ENCODE measurements around the gene KCTD15. TPM values are rescaled to one million over a fixed set of nuclear protein-coding genes. Genes with fewer than 3 reads are reported as not detected.

KCTD15 gene
- total and polyA plus RNA-seq, 10 of the 15 experiments (the other 5 are each of a cell fraction or from before 2014, with no cell fraction given), result not detected

DNA sequence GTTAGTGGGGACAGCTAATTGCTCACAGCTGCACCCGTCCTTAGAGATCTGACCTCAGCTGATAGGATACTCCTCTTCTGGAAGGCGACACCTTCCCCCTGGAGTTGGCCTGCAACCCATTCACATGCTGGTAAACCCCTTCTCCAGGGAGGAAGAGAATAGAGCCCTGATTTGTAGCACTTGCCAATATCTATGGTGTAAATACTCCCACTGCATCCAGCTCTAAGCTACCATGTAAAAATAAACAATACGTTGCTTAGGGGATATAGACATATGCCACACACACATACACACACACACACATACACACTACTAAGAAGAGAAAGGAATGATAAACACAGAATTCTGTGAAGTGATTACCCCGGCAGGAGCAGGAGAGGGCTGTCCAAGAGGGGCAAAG, 49.4 kb upstream of the KCTD15 start:
- ChIA-PET CTCF (interaction anchor here (0.8 kb wide), 1 partner anchor 30 kb away, joined by 6 read pairs; no protein-coding TSS in a partner anchor), RAD21 (ENCODE audit: unreplicated experiment) (no interaction called here), POLR2A (no interaction called here), SMC1A (ENCODE audit: uncharacterized antibody, unreplicated experiment) (interaction anchor here (1.2 kb wide), 1 partner anchor 10 kb away, joined by 3 read pairs; no protein-coding TSS in a partner anchor)
- in situ Hi-C loops (cut with MboI) (no loop called here), intact Hi-C loops (cut with micrococcal nuclease; ENCODE audit: unreplicated experiment) (no loop called here)
- ATAC-seq, result no peak
- WGBS (ENCODE audit: insufficient coverage, insufficient replicate concordance, low lambda C conversion rate, missing lambda C conversion rate), result 10% methylated on average over 4 of the region's 4 CpGs
- Histone ChIP-seq H3K79me2 (ENCODE audit: control insufficient read depth, insufficient read depth, low read length) (no peaks in the 10 kb centered on the region), H4K20me1 (ENCODE audit: control insufficient read depth, insufficient read depth) (no peaks in the 10 kb centered on the region), H3K9me3 (replicated peaks; ENCODE audit: control insufficient read depth, insufficient read depth, low read length) (no peaks in the 10 kb centered on the region), H3K4me1 (ENCODE audit: control insufficient read depth, insufficient read depth, low read length) (no peaks in the 10 kb centered on the region), H3K4me2 (ENCODE audit: control insufficient read depth, insufficient read depth) (no peak overlapping the region), H3K27ac (ENCODE audit: control insufficient read depth, insufficient read depth) (no peak overlapping the region), H3K27me3 (replicated peaks in 1 of 2; ENCODE audit: control insufficient read depth in 2 of 2, insufficient read depth in 2 of 2, low read length in 1 of 2) (no peaks in the 10 kb centered on the region), H3K9ac (ENCODE audit: control insufficient read depth, insufficient read depth, low read length) (no peak overlapping the region), H3K4me3 (no peak overlapping the region), H3K36me3 (ENCODE audit: control insufficient read depth in 2 of 2, insufficient read depth in 2 of 2, low read length in 1 of 2) (no peaks in the 10 kb centered on the region), H2AFZ (ENCODE audit: control insufficient read depth, low read depth, low read length) (no peak overlapping the region)
- FAIRE-seq, result no peak
- no TSS peak for BruUV-seq (replicated peaks)
- no peak for DNase-seq (ENCODE audit: low read depth, low spot score)
- no peak for TF ChIP-seq MXI1 (IDR thresholded peaks at IDR 0.05; ENCODE audit: low read depth, low read length)
- TF ChIP-seq, protein P1, sequence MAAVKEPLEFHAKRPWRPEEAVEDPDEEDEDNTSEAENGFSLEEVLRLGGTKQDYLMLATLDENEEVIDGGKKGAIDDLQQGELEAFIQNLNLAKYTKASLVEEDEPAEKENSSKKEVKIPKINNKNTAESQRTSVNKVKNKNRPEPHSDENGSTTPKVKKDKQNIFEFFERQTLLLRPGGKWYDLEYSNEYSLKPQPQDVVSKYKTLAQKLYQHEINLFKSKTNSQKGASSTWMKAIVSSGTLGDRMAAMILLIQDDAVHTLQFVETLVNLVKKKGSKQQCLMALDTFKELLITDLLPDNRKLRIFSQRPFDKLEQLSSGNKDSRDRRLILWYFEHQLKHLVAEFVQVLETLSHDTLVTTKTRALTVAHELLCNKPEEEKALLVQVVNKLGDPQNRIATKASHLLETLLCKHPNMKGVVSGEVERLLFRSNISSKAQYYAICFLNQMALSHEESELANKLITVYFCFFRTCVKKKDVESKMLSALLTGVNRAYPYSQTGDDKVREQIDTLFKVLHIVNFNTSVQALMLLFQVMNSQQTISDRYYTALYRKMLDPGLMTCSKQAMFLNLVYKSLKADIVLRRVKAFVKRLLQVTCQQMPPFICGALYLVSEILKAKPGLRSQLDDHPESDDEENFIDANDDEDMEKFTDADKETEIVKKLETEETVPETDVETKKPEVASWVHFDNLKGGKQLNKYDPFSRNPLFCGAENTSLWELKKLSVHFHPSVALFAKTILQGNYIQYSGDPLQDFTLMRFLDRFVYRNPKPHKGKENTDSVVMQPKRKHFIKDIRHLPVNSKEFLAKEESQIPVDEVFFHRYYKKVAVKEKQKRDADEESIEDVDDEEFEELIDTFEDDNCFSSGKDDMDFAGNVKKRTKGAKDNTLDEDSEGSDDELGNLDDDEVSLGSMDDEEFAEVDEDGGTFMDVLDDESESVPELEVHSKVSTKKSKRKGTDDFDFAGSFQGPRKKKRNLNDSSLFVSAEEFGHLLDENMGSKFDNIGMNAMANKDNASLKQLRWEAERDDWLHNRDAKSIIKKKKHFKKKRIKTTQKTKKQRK (IDR thresholded peaks at IDR 0.05; ENCODE audit: low read depth, low read length), result no peak
- no peak for TF ChIP-seq SUPT20H (IDR thresholded peaks at IDR 0.05; ENCODE audit: borderline replicate concordance, control insufficient read depth, low read depth, low read length)
- TF ChIP-seq, protein P2, sequence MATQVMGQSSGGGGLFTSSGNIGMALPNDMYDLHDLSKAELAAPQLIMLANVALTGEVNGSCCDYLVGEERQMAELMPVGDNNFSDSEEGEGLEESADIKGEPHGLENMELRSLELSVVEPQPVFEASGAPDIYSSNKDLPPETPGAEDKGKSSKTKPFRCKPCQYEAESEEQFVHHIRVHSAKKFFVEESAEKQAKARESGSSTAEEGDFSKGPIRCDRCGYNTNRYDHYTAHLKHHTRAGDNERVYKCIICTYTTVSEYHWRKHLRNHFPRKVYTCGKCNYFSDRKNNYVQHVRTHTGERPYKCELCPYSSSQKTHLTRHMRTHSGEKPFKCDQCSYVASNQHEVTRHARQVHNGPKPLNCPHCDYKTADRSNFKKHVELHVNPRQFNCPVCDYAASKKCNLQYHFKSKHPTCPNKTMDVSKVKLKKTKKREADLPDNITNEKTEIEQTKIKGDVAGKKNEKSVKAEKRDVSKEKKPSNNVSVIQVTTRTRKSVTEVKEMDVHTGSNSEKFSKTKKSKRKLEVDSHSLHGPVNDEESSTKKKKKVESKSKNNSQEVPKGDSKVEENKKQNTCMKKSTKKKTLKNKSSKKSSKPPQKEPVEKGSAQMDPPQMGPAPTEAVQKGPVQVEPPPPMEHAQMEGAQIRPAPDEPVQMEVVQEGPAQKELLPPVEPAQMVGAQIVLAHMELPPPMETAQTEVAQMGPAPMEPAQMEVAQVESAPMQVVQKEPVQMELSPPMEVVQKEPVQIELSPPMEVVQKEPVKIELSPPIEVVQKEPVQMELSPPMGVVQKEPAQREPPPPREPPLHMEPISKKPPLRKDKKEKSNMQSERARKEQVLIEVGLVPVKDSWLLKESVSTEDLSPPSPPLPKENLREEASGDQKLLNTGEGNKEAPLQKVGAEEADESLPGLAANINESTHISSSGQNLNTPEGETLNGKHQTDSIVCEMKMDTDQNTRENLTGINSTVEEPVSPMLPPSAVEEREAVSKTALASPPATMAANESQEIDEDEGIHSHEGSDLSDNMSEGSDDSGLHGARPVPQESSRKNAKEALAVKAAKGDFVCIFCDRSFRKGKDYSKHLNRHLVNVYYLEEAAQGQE (IDR thresholded peaks at IDR 0.05; ENCODE audit: low read depth, low read length), result no peak
- TF ChIP-seq ZNF274 (IDR thresholded peaks at IDR 0.05; ENCODE audit: insufficient read depth, insufficient read length), result no peak
- no peak for TF ChIP-seq EED (IDR thresholded peaks at IDR 0.05; ENCODE audit: low read depth)
- TF ChIP-seq STAT1 (conservative IDR thresholded peaks at IDR 0.05), result no peak
- TF ChIP-seq, protein P3, sequence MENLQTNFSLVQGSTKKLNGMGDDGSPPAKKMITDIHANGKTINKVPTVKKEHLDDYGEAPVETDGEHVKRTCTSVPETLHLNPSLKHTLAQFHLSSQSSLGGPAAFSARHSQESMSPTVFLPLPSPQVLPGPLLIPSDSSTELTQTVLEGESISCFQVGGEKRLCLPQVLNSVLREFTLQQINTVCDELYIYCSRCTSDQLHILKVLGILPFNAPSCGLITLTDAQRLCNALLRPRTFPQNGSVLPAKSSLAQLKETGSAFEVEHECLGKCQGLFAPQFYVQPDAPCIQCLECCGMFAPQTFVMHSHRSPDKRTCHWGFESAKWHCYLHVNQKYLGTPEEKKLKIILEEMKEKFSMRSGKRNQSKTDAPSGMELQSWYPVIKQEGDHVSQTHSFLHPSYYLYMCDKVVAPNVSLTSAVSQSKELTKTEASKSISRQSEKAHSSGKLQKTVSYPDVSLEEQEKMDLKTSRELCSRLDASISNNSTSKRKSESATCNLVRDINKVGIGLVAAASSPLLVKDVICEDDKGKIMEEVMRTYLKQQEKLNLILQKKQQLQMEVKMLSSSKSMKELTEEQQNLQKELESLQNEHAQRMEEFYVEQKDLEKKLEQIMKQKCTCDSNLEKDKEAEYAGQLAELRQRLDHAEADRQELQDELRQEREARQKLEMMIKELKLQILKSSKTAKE (IDR thresholded peaks at IDR 0.05; ENCODE audit: low read depth, poor library complexity, severe bottlenecking), result no peak
- no peak for TF ChIP-seq NFYA (IDR thresholded peaks at IDR 0.05; ENCODE audit: borderline replicate concordance, low read depth, low read length)
- no peak for TF ChIP-seq WRNIP1 (IDR thresholded peaks at IDR 0.05; ENCODE audit: borderline replicate concordance, low read depth, low read length)
- no peak for TF ChIP-seq TCF12 (IDR thresholded peaks at IDR 0.05; ENCODE audit: low read depth, low read length)

Data from GM12878 (cell line).